ENCODE data around the gene CSRP1. TPM values are rescaled to one million over a fixed set of nuclear protein-coding genes. Genes with fewer than 3 reads are reported as not detected.
A peak's percentile ranks its signal among the peaks of the same experiment; 100 is the strongest.

CSRP1 gene
- total RNA-seq (1,000 to 10,000 TPM in 1 of 2 donors, 100 to 1,000 TPM in 1; 599 to 1,490 TPM), polyA plus RNA-seq (100 to 1,000 TPM; 703 to 838 TPM)
- long read RNA-seq, donor 1, full-length matches to known transcripts = 3,041 of 3,295 reads
- long read RNA-seq, donor 1, partial matches to known transcripts = 212 of 3,295 reads
- long read RNA-seq, donor 1, other reads (novel, unspliced or antisense) = 42 of 3,295 reads
- long read RNA-seq, donor 2, full-length matches to known transcripts = 199 of 256 reads
- long read RNA-seq, donor 2, partial matches to known transcripts = 11 of 256 reads
- long read RNA-seq, donor 2, other reads (novel, unspliced or antisense) = 46 of 256 reads

DNA sequence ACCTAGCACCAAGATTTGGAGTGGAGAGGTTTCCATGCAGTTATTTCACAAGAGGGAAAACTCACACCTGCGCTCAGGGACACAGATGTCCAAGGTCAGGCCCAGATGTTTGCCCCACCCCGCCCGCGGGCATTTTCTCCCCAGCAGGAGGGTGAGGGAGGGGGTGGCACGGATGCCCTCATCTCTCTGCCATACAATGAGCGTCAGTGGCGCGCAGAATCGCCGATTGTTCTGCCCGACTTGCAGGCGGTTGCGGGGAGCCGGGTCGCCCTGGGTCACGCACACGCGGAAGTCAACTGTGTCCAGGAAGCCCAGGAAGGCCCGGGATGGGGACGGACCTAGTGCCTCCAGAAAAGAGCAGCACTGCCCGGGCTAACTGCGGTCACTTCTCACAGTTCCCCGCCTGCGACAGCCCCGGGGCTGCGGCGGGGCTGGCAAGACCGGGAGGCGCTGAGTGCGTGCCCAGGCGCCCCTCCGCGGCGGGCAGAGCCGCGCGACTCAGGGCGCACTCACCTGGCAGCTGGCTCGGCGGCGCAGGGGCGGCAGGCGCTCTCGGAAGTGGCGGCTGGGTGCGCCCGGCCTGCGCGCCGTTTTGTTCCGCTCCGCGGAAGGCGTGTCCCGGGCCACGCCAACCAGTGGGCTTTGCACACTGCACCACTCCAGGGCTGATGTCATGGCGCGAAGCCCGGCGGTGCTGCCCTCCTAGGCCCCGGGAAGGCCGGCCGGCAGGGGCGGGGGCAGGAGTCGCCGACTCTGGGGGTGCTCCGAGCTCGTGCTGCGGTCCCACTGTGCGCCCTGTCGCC, at the start of gene CSRP1:
Gene CSRP1 (minus strand): TSS at position 567 of the 803 bp plus-strand sequence. CDS start 10,820 bp downstream, outside the sequence.
- Histone ChIP-seq H3K27ac (ENCODE audit: low read depth in 1 of 2, low read length in 2 of 2) (peak within 1 kb of the TSS; percentile 87 to 97), H3K4me3 (ENCODE audit: low read length in 2 of 2) (peak within 1 kb of the TSS; percentile 79 to 92), H3K36me3 (ENCODE audit: control insufficient read depth in 1 of 2, insufficient read depth in 2 of 2, low read length in 1 of 2) (no peaks in the 10 kb centered on the region), H3K4me1 (ENCODE audit: control insufficient read depth in 1 of 2, insufficient read depth in 2 of 2, low read length in 2 of 2) (peaks cover 0 to 2% of the 10 kb centered on the region in 2 donors), H3K9me3 (ENCODE audit: control insufficient read depth, low read length) (no peaks in the 10 kb centered on the region), H3K27me3 (ENCODE audit: control insufficient read depth in 1 of 2, insufficient read depth in 2 of 2, low read length in 1 of 2) (no peaks in the 10 kb centered on the region)
- ATAC-seq (ENCODE audit: low FRiP score) = peak; percentile 91
- 1% methylated on average over 67 to 71 of the region's 71 CpGs for WGBS, 2 donors
- peak; percentile 94 to 97 for DNase-seq
- intact Hi-C loops (cut with DNase I) = no loop called here

DNA sequence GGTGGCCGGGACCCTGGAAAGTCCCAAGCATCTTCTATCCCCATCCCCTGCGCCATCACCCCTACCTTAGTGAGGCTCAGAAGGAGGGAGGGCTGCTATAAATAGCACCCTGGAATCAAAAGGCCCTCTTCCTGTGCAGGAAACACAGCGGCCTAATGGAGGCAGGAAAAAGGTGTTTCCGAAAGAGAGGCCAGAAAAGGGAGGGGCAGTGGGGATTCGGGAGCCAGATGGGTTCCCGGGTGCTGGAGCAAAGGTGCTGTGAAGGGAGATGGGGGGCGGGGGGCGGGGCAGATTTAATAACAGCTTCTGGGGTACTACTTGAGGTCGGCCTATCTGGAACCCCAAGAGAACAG, 48.6 kb upstream of the CSRP1 start:
- Histone ChIP-seq H3K36me3 (ENCODE audit: control insufficient read depth in 1 of 2, insufficient read depth in 2 of 2, low read length in 1 of 2) (no peaks in the 10 kb centered on the region), H3K4me1 (ENCODE audit: control insufficient read depth in 1 of 2, insufficient read depth in 2 of 2, low read length in 2 of 2) (no peaks in the 10 kb centered on the region), H3K4me3 (ENCODE audit: low read length in 2 of 2) (no peak overlapping the region), H3K9me3 (ENCODE audit: control insufficient read depth, low read length) (no peaks in the 10 kb centered on the region), H3K27ac (ENCODE audit: low read depth in 1 of 2, low read length in 2 of 2) (no peak overlapping the region), H3K27me3 (ENCODE audit: control insufficient read depth in 1 of 2, insufficient read depth in 2 of 2, low read length in 1 of 2) (no peaks in the 10 kb centered on the region)
- no peak for ATAC-seq (ENCODE audit: low FRiP score)
- 81% methylated on average over 9 of the region's 9 CpGs for WGBS, 2 donors
- intact Hi-C loops (cut with DNase I) = no loop called here
- DNase-seq = no peak

DNA sequence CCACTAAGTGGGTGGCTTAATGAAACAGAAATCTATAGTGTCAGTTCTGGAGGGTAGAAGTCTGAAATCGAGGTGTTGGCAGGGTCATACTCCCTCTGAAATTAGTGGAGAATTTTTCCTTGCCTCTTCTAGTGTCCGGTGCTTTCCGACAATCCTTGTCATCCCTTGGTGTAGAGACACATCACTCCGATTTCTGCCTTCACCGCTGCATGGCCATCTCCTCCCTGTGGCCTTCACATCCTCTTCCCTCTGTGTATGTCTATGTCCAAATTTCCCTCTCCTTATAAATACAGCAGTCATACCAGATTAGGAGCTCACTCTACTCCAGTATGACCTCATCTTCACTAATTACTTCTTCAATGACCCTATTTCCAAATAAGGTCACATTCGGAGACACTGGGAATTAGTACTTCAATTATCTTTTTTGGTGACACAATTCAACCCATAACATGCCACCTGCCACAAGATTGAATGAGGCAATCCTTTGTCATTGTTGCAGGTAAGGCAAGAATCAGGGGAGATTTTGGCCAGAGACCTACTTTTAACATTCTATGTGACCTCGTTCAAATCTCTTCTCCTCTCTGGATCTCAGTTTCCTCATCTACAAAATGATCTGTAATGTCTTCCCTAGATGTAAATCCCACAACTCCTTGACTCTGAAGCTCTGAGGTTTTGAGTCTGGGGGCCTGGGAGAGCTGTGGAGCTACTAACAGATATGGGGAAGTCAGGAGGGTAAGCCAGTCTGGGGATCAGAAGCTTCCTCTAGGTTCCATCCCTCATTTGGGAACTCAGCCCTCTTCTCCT, 48.1 kb upstream of the CSRP1 start:
- H3K9me3 ChIP-seq (ENCODE audit: control insufficient read depth, low read length) = no peaks in the 10 kb centered on the region
- H3K36me3 ChIP-seq (ENCODE audit: control insufficient read depth in 1 of 2, insufficient read depth in 2 of 2, low read length in 1 of 2) = no peaks in the 10 kb centered on the region
- no peaks in the 10 kb centered on the region for H3K27me3 ChIP-seq (ENCODE audit: control insufficient read depth in 1 of 2, insufficient read depth in 2 of 2, low read length in 1 of 2)
- WGBS, 2 donors = 93 to 95% methylated on average over 7 of the region's 7 CpGs
- H3K27ac ChIP-seq (ENCODE audit: low read depth in 1 of 2, low read length in 2 of 2) = no peak overlapping the region
- intact Hi-C loops (cut with DNase I) = no loop called here
- no peaks in the 10 kb centered on the region for H3K4me1 ChIP-seq (ENCODE audit: control insufficient read depth in 1 of 2, insufficient read depth in 2 of 2, low read length in 2 of 2)
- no peak overlapping the region for H3K4me3 ChIP-seq (ENCODE audit: low read length in 2 of 2)
- DNase-seq (no peak), ATAC-seq (ENCODE audit: low FRiP score) (no peak)

DNA sequence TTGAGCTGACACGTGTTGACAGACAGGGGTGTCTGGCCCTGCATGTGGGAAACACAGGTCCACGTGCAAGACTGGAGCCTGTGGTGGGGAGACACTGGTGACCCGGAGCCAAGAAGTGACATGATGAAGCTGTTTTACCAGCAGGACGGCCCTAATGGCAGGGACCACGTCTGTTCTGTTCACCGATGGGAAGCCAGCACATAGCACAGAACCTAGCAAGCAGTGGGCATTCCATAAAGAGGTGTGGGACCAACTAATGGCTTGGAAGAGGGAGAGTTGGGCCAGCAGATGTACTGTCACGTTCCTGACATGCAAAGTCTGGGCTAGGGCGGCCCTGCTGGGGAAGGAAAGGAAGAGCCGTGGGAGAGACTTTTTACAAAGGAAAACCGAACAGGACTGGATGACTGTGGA, 47.3 kb upstream of the CSRP1 start:
- intact Hi-C loops (cut with DNase I) = no loop called here
- Histone ChIP-seq H3K9me3 (ENCODE audit: control insufficient read depth, low read length) (no peaks in the 10 kb centered on the region), H3K36me3 (ENCODE audit: control insufficient read depth in 1 of 2, insufficient read depth in 2 of 2, low read length in 1 of 2) (no peaks in the 10 kb centered on the region), H3K4me1 (ENCODE audit: control insufficient read depth in 1 of 2, insufficient read depth in 2 of 2, low read length in 2 of 2) (no peaks in the 10 kb centered on the region), H3K27ac (ENCODE audit: low read depth in 1 of 2, low read length in 2 of 2) (no peak overlapping the region), H3K27me3 (ENCODE audit: control insufficient read depth in 1 of 2, insufficient read depth in 2 of 2, low read length in 1 of 2) (no peaks in the 10 kb centered on the region), H3K4me3 (ENCODE audit: low read length in 2 of 2) (no peak overlapping the region)
- DNase-seq = no peak
- WGBS, 2 donors = 38 to 50% methylated on average over 10 of the region's 10 CpGs
- ATAC-seq (ENCODE audit: low FRiP score) = no peak

DNA sequence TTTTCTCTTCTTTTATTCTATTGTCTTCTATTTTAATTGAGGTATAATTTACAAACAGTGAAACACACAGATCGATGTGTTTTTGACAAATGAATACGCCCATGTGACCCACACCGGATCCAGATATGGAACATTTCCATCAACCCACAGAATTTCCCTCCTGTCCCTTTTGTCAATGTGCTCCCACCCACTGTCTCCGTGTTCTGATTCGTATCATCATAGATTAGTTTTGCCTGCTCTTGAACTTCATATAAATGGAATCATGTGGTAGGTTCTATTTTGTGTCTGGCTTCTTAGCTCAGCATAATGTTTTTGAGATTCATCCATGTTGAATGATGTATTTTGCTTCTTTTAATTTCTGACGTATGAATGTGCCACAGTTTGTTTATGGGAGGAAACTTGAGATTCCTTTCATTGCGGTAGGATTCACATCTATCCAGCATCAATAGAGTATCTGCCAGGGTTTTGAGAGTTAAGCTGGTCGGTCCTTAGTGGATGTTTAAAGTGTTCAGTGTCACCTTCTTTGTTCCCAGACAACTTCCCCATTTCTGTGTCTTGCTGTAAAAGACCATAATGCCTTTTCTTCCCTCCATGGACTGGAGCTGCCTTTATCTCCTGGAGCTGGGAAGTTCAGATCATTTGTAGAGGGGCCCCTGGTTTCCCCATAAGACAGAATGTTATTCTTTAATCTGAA, 46.7 kb upstream of the CSRP1 start:
- no peaks in the 10 kb centered on the region for H3K4me1 ChIP-seq (ENCODE audit: control insufficient read depth in 1 of 2, insufficient read depth in 2 of 2, low read length in 2 of 2)
- no peaks in the 10 kb centered on the region for H3K27me3 ChIP-seq (ENCODE audit: control insufficient read depth in 1 of 2, insufficient read depth in 2 of 2, low read length in 1 of 2)
- WGBS, 2 donors = 37 to 53% methylated on average over 8 of the region's 8 CpGs
- DNase-seq (no peak), ATAC-seq (ENCODE audit: low FRiP score) (no peak)
- H3K27ac ChIP-seq (ENCODE audit: low read depth in 1 of 2, low read length in 2 of 2) = no peak overlapping the region
- intact Hi-C loops (cut with DNase I) = no loop called here
- no peaks in the 10 kb centered on the region for H3K36me3 ChIP-seq (ENCODE audit: control insufficient read depth in 1 of 2, insufficient read depth in 2 of 2, low read length in 1 of 2)
- H3K4me3 ChIP-seq (ENCODE audit: low read length in 2 of 2) = no peak overlapping the region
- H3K9me3 ChIP-seq (ENCODE audit: control insufficient read depth, low read length) = no peaks in the 10 kb centered on the region

DNA sequence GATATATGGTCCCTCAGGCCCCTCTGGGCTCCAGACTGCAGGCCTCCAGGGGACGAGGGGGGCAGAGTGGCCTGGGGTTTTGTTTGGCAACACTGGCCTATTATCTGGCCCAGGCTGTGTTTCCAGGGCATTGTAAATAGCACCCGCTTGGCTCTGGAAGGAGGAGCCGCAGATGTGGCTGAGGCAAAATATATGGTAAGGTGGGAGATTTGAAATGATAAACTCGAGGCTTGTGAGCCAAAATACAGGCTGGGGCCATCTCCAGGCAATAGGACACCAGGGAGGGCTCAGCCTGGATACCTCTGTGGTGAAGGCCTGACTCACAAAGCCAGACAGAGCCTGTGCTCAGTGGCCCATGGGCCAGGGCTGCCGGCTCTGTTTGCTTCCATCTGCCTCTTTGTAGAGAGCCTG, 46.0 kb upstream of the CSRP1 start:
- intact Hi-C loops (cut with DNase I) = no loop called here
- DNase-seq = no peak
- Histone ChIP-seq H3K9me3 (ENCODE audit: control insufficient read depth, low read length) (no peaks in the 10 kb centered on the region), H3K36me3 (ENCODE audit: control insufficient read depth in 1 of 2, insufficient read depth in 2 of 2, low read length in 1 of 2) (no peaks in the 10 kb centered on the region), H3K4me3 (ENCODE audit: low read length in 2 of 2) (no peak overlapping the region), H3K4me1 (ENCODE audit: control insufficient read depth in 1 of 2, insufficient read depth in 2 of 2, low read length in 2 of 2) (no peaks in the 10 kb centered on the region), H3K27ac (ENCODE audit: low read depth in 1 of 2, low read length in 2 of 2) (peak overlapping the region in 1 of 2 donors; percentile 18), H3K27me3 (ENCODE audit: control insufficient read depth in 1 of 2, insufficient read depth in 2 of 2, low read length in 1 of 2) (no peaks in the 10 kb centered on the region)
- peak; percentile 38 for ATAC-seq (ENCODE audit: low FRiP score)
- WGBS, 2 donors = 7 to 12% methylated on average over 5 of the region's 5 CpGs

DNA sequence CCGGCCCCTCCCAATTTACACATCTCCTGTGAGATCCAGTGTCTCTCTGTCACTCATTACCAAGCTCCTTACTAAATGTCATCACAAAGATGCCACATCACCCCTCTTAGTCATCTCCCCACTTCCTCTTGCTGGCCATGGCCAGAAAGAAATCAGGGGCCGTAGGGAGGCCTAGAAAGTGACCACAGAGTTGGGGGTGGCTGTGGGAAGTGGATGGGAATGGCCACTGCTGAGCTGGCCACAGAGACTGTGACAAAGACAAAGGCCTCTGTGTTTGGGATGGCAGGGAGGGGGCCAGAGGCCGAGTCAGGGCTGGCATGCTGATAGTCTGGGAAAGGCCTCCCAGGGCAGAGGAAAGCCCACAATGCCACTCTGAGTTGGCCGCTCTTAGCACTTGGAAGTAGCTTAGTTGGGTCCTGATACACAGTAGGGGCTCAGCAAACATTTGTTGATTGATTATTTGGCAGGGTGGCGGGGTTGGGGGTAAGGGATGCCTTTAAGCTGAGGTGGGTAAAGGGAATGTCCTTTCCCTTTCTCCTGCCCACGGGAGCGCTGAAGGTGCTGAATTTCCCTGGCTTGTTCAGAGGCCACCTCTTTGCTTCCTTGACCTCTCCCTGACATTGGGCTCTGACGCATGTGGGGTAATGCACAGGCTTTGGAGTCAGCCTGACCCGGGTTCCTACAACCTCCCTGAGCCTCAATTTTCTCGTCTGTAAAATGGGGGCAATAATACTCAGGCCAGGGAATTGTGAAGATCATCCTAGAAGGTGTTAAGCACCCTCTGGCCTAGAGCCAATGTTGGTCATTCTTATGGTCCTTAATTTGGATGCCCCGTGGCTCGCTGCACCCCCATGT, 45.2 kb upstream of the CSRP1 start:
- no peaks in the 10 kb centered on the region for H3K9me3 ChIP-seq (ENCODE audit: control insufficient read depth, low read length)
- intact Hi-C loops (cut with DNase I) = no loop called here
- WGBS, 2 donors = 68 to 75% methylated on average over 12 of the region's 12 CpGs
- no peaks in the 10 kb centered on the region for H3K36me3 ChIP-seq (ENCODE audit: control insufficient read depth in 1 of 2, insufficient read depth in 2 of 2, low read length in 1 of 2)
- H3K27me3 ChIP-seq (ENCODE audit: control insufficient read depth in 1 of 2, insufficient read depth in 2 of 2, low read length in 1 of 2) = no peaks in the 10 kb centered on the region
- no peak overlapping the region for H3K27ac ChIP-seq (ENCODE audit: low read depth in 1 of 2, low read length in 2 of 2)
- no peak overlapping the region for H3K4me3 ChIP-seq (ENCODE audit: low read length in 2 of 2)
- H3K4me1 ChIP-seq (ENCODE audit: control insufficient read depth in 1 of 2, insufficient read depth in 2 of 2, low read length in 2 of 2) = no peaks in the 10 kb centered on the region
- DNase-seq (no peak), ATAC-seq (ENCODE audit: low FRiP score) (no peak)
